ENCODE measurements around the gene CHMP3.

The CHMP3 gene

GRCh38 chr2:86580560-86580959, 17.3 kb upstream of the CHMP3 start:
- no peak overlapping the region for H3K27ac ChIP-seq (ENCODE audit: low read depth, low read length)
- H3K79me2 ChIP-seq (ENCODE audit: control insufficient read depth, low read length), result no peaks in the 10 kb centered on the region
- H3K9me3 ChIP-seq (ENCODE audit: control insufficient read depth, insufficient read depth, low read length), result no peaks in the 10 kb centered on the region
- H3K9me2 ChIP-seq (replicated peaks; ENCODE audit: control insufficient read depth, low read length), result no peaks in the 10 kb centered on the region
- H3K4me2 ChIP-seq (ENCODE audit: low read length), result no peak overlapping the region
- no peaks in the 10 kb centered on the region; the same call in 1 of the 2 replicates for H3K4me1 ChIP-seq (ENCODE audit: control insufficient read depth, low read length)
- H3K27me3 ChIP-seq (ENCODE audit: control insufficient read depth, low read length), result no peaks in the 10 kb centered on the region
- no peak overlapping the region for H3K4me3 ChIP-seq (ENCODE audit: low read length)
- H3F3A ChIP-seq (ENCODE audit: control insufficient read depth, insufficient read depth), result no peaks in the 10 kb centered on the region
- H3K36me3 ChIP-seq (ENCODE audit: control insufficient read depth, low read length), result no peaks in the 10 kb centered on the region
- no peaks in the 10 kb centered on the region for H4K20me1 ChIP-seq (ENCODE audit: control insufficient read depth, insufficient read depth, low read depth, low read length)
- no peak for TF ChIP-seq EZH2phosphoT487 (IDR thresholded peaks at IDR 0.05; ENCODE audit: borderline replicate concordance, low read length)
- TF ChIP-seq CTCF (IDR thresholded peaks at IDR 0.05; ENCODE audit: low read depth, low read length, poor library complexity, severe bottlenecking), result no peak

GRCh38 chr2:86577817-86578456, 14.7 kb upstream of the CHMP3 start:
- TF ChIP-seq CTCF (IDR thresholded peaks at IDR 0.05; ENCODE audit: low read depth, low read length, poor library complexity, severe bottlenecking) (no peak), EZH2phosphoT487 (IDR thresholded peaks at IDR 0.05; ENCODE audit: borderline replicate concordance, low read length) (no peak)
- Histone ChIP-seq H3K79me2 (ENCODE audit: control insufficient read depth, low read length) (no peaks in the 10 kb centered on the region), H3K4me1 (ENCODE audit: control insufficient read depth, low read length) (no peaks in the 10 kb centered on the region), H3K27me3 (ENCODE audit: control insufficient read depth, low read length) (no peaks in the 10 kb centered on the region), H4K20me1 (ENCODE audit: control insufficient read depth, insufficient read depth, low read depth, low read length) (no peaks in the 10 kb centered on the region), H3K36me3 (ENCODE audit: control insufficient read depth, low read length) (no peaks in the 10 kb centered on the region), H3K9me2 (replicated peaks; ENCODE audit: control insufficient read depth, low read length) (no peaks in the 10 kb centered on the region), H3K4me2 (ENCODE audit: low read length) (no peak overlapping the region), H3K4me3 (ENCODE audit: low read length) (no peak overlapping the region), H3F3A (ENCODE audit: control insufficient read depth, insufficient read depth) (no peaks in the 10 kb centered on the region), H3K9me3 (ENCODE audit: control insufficient read depth, insufficient read depth, low read length) (no peaks in the 10 kb centered on the region), H3K27ac (ENCODE audit: low read depth, low read length) (no peak overlapping the region)

GRCh38 chr2:86570059-86570458, 6.8 kb upstream of the CHMP3 start:
- Histone ChIP-seq H4K20me1 (ENCODE audit: control insufficient read depth, insufficient read depth, low read depth, low read length) (no peaks in the 10 kb centered on the region), H3K79me2 (ENCODE audit: control insufficient read depth, low read length) (no peaks in the 10 kb centered on the region), H3K27ac (ENCODE audit: low read depth, low read length) (no peak overlapping the region), H3K9me2 (replicated peaks; ENCODE audit: control insufficient read depth, low read length) (no peaks in the 10 kb centered on the region), H3F3A (ENCODE audit: control insufficient read depth, insufficient read depth) (no peaks in the 10 kb centered on the region), H3K4me2 (ENCODE audit: low read length) (no peak overlapping the region), H3K9me3 (ENCODE audit: control insufficient read depth, insufficient read depth, low read length) (no peaks in the 10 kb centered on the region), H3K4me1 (ENCODE audit: control insufficient read depth, low read length) (no peaks in the 10 kb centered on the region), H3K4me3 (ENCODE audit: low read length) (no peak overlapping the region), H3K36me3 (ENCODE audit: control insufficient read depth, low read length) (no peaks in the 10 kb centered on the region), H3K27me3 (ENCODE audit: control insufficient read depth, low read length) (no peaks in the 10 kb centered on the region)
- no peak for TF ChIP-seq EZH2phosphoT487 (IDR thresholded peaks at IDR 0.05; ENCODE audit: borderline replicate concordance, low read length)
- TF ChIP-seq CTCF (IDR thresholded peaks at IDR 0.05; ENCODE audit: low read depth, low read length, poor library complexity, severe bottlenecking), result no peak

Measured in DOHH2 (cell line).